Body of pancreas (tissue), 4 donors: ENCODE data around the gene PTPRN2.

Experiments used
- POLR2A ChIP-seq, 3 donors: fragments of 450-650 bp; IDR thresholded peaks; one replicate each; pipeline ENCODE4 v1.6.1; 2016; ENCODE audit warnings: antibody characterized with exemption in 3 of 3, mild to moderate bottlenecking in 2 of 3
- TF ChIP-seq, protein P1 (sequence below), 7 experiments: fragments of 450-650 bp in 4 of 7; fragments of 200-600 bp in 3 of 7; sonication (generic) in 3 of 7; IDR thresholded peaks; one replicate each; pipeline ENCODE4 v1.5.1; 2016 to 2019; ENCODE audit warnings: antibody characterized with exemption in 7 of 7

DNA sequence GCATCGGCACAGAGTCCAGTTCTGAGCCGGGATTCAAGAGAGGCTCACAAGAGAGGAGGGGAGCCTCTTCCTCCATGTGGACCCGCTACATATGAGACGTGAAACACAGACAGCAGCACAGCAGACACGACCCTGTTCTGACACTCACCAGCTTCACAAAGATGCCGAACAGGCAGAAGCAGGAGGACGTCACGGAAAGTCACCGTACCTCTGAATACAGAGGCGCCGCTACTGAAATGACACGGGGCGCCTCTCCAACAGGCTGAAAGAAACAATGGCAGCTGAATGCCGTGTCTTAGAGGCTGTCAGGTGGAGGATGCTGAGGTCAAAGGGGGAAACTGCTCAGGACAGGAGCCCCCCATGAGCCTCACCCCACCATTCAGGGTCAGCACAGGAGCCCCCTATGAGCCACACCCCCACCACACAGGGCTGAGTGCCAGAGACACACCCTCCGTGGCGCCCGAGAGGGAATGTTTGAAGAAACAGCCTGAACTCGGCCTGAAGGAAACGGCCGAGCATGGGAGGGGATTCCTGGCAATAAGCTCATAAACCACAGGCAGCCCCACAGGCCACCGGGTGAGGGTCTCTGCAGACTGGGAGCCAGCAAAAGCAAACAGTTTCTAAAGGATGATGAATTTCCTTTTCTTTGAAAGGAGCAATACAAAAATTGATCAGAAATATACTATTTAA, 510.3 kb downstream of the PTPRN2 start:
- no peak for TF ChIP-seq POLR2A (IDR thresholded peaks at IDR 0.05)
- TF ChIP-seq, protein P1, sequence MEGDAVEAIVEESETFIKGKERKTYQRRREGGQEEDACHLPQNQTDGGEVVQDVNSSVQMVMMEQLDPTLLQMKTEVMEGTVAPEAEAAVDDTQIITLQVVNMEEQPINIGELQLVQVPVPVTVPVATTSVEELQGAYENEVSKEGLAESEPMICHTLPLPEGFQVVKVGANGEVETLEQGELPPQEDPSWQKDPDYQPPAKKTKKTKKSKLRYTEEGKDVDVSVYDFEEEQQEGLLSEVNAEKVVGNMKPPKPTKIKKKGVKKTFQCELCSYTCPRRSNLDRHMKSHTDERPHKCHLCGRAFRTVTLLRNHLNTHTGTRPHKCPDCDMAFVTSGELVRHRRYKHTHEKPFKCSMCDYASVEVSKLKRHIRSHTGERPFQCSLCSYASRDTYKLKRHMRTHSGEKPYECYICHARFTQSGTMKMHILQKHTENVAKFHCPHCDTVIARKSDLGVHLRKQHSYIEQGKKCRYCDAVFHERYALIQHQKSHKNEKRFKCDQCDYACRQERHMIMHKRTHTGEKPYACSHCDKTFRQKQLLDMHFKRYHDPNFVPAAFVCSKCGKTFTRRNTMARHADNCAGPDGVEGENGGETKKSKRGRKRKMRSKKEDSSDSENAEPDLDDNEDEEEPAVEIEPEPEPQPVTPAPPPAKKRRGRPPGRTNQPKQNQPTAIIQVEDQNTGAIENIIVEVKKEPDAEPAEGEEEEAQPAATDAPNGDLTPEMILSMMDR (IDR thresholded peaks at IDR 0.05) = no peak
